Sigmoid colon (tissue), 7 donors: Measurements from ENCODE around the gene PRDX4. TPM values are rescaled to one million over a fixed set of nuclear protein-coding genes. Genes with fewer than 3 reads are reported as not detected.

Experiments used
- DNase-seq: peaks from one replicate; pipeline ENCODE4 v3.0.0-alpha.2; 2019
- H3K27ac ChIP-seq, 4 donors: fragments of 200-600 bp; sonication (generic); one replicate each; pipeline ENCODE4 v1.5.1; 2016 to 2019; ENCODE audit warnings: mild to moderate bottlenecking in 1 of 4
- H3K27me3 ChIP-seq, 3 donors: fragments of 200-600 bp; sonication (generic); one replicate each; pipeline ENCODE4 v1.5.1; 2019; ENCODE audit warnings: mild to moderate bottlenecking in 1 of 3
- H3K36me3 ChIP-seq, 4 donors: fragments of 200-600 bp; sonication (generic); one replicate each; pipeline ENCODE4 v1.5.1; 2016 to 2019
- H3K4me1 ChIP-seq, 4 donors: fragments of 200-600 bp; sonication (generic); one replicate each; pipeline ENCODE4 v1.5.1; 2017 to 2019
- H3K4me3 ChIP-seq, 4 donors: fragments of 200-600 bp; sonication (generic); one replicate each; pipeline ENCODE4 v1.5.1; 2017 to 2019; ENCODE audit warnings: mild to moderate bottlenecking in 2 of 4, moderate library complexity in 1 of 4
- H3K9me3 ChIP-seq, 4 donors: fragments of 200-600 bp in 3 of 4; sonication (generic) in 3 of 4; one replicate each; pipeline versions ENCODE4 v1.5.1 to v1.6.1; 2013 to 2019
- EP300 ChIP-seq, 4 donors: sonication (generic); formaldehyde crosslinking; IDR thresholded peaks; one replicate each; pipeline ENCODE4 v1.6.1; 2017; ENCODE audit warnings: antibody characterized with exemption in 4 of 4
- POLR2A ChIP-seq, 2 donors: fragments of 450-650 bp; IDR thresholded peaks; one replicate each; pipeline ENCODE4 v1.6.1; 2016; ENCODE audit warnings: antibody characterized with exemption in 2 of 2, mild to moderate bottlenecking in 2 of 2, moderate library complexity in 2 of 2
- POLR2AphosphoS5 ChIP-seq, 4 donors: sonication (generic); formaldehyde crosslinking; IDR thresholded peaks; one replicate each; pipeline ENCODE4 v1.6.1; 2017; ENCODE audit warnings: antibody characterized with exemption in 4 of 4
- WGBS, 2 donors: extraction: QIAGEN DNeasy Blood & Tissue Kit; methylation state at CpG; one replicate each; pipeline ENCODE4 v1.1.7; 2013; 5-methylcytosine and 5-hydroxymethylcytosine counted together
- intact Hi-C: fragments of 100-400 bp; cut with DNase I; formaldehyde crosslinking; loops from one replicate; pipeline ENCODE4 v1.15.1; 2023
- polyA plus RNA-seq, 3 donors: library from polyadenylated mRNA; stranded (reverse); fragments of 200-250 nt; gene quantifications; one replicate each; pipeline ENCODE4 v1.2.3, GENCODE V29; 2013
- total RNA-seq, 4 donors: library from RNA; depleted of rRNA; stranded (reverse); fragments of >200 nt; gene quantifications; one replicate each; pipeline ENCODE4 v1.1.0, GENCODE V29; 2016
- TF ChIP-seq, protein P1 (sequence below), 4 experiments: fragments of 450-650 bp in 3 of 4; fragments of 200-600 bp in 1 of 4; IDR thresholded peaks; one replicate each; pipeline ENCODE4 v1.5.1; 2016 to 2019; ENCODE audit warnings: antibody characterized with exemption in 4 of 4, mild to moderate bottlenecking in 3 of 4, moderate library complexity in 2 of 4
- donor health status: healthy with polysubstance abuse.
- donor health status: Bipolar disorder and iron deficiency.
- donor health status: healthy.

Gene PRDX4
- total and polyA plus RNA-seq, 7 donors: 21.6 to 92.8 (median 55.7) TPM

DNA sequence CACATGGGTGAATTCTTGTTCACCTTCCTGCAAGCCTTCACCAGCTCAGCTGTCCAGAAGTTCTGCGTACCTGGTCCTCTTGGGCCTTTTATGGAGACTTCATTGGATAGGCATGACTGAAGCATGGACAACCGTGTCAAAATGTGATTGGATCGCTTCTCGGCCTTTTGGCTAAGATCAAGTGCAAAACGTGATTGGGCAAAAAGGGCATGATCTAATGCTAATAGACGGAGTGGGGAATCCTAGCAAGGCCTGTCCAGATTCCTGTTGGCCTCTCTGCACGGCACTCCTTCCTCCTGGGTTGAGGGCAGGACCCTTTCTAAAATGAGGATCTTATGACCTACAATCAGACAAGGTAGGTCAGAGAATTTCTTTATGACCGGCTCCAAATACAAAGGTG lies 24.9 kb downstream of the PRDX4 start:
- intact Hi-C loops: no loop called here
- no peaks in the 10 kb centered on the region for H3K9me3 ChIP-seq
- H3K4me1 ChIP-seq: no peaks in the 10 kb centered on the region
- H3K27me3 ChIP-seq: no peaks in the 10 kb centered on the region
- DNase-seq: no peak
- WGBS, 2 donors: 63 to 78% methylated on average over 8 of the region's 8 CpGs
- H3K36me3 ChIP-seq: no peaks in the 10 kb centered on the region
- TF ChIP-seq, protein P1, sequence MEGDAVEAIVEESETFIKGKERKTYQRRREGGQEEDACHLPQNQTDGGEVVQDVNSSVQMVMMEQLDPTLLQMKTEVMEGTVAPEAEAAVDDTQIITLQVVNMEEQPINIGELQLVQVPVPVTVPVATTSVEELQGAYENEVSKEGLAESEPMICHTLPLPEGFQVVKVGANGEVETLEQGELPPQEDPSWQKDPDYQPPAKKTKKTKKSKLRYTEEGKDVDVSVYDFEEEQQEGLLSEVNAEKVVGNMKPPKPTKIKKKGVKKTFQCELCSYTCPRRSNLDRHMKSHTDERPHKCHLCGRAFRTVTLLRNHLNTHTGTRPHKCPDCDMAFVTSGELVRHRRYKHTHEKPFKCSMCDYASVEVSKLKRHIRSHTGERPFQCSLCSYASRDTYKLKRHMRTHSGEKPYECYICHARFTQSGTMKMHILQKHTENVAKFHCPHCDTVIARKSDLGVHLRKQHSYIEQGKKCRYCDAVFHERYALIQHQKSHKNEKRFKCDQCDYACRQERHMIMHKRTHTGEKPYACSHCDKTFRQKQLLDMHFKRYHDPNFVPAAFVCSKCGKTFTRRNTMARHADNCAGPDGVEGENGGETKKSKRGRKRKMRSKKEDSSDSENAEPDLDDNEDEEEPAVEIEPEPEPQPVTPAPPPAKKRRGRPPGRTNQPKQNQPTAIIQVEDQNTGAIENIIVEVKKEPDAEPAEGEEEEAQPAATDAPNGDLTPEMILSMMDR (IDR thresholded peaks at IDR 0.05): no peak
- no peak for TF ChIP-seq EP300 (IDR thresholded peaks at IDR 0.05)
- no peak for TF ChIP-seq POLR2AphosphoS5 (IDR thresholded peaks at IDR 0.05)
- no peak for TF ChIP-seq POLR2A (IDR thresholded peaks at IDR 0.05)
- H3K4me3 ChIP-seq: no peak overlapping the region
- H3K27ac ChIP-seq: no peak overlapping the region

DNA sequence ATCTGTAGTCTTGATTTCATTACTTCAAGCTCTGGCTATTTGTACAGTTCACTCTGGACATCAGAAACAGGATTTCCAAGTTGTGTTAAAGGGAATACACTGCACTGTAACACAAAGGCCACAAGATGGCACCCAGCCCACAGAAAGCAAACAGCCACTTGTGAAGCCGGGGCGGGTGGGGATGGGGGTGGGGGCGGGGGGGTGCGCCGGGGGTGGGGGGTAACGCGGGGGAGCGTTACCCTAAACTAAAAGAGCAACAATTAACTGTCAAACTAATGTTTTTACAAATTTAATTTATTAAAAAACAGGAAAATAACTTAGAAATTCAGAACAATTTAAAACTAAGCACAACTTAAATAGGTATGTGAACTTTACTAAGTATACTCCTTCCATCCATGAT lies 27.3 kb downstream of the PRDX4 start:
- Histone ChIP-seq H3K36me3 (no peaks in the 10 kb centered on the region), H3K9me3 (no peaks in the 10 kb centered on the region), H3K4me1 (no peaks in the 10 kb centered on the region), H3K27ac (no peak overlapping the region), H3K4me3 (no peak overlapping the region), H3K27me3 (no peaks in the 10 kb centered on the region)
- 3% methylated on average over 8 of the region's 8 CpGs for WGBS, 2 donors
- no peak for TF ChIP-seq EP300 (IDR thresholded peaks at IDR 0.05)
- TF ChIP-seq, protein P1 (IDR thresholded peaks at IDR 0.05): peak in 1 of 4 experiments; percentile 54
- no peak for TF ChIP-seq POLR2A (IDR thresholded peaks at IDR 0.05)
- no peak for TF ChIP-seq POLR2AphosphoS5 (IDR thresholded peaks at IDR 0.05)
- intact Hi-C loops: loop anchor here (2.0 to 5.0 kb wide), 3 partner anchors 48 to 208 kb away; partner anchors contain the start of genes ACOT9 and SAT1
- peak; percentile 82 for DNase-seq

- 42 to 76% methylated on average over 16 of the region's 16 CpGs for WGBS, 2 donors
- H3K4me3 ChIP-seq: no peak overlapping the region
Measured at GRCh38 chrX:23699636-23700194, 32.4 kb downstream of the PRDX4 start.

GRCh38 chrX:23704673-23705206 lies 37.4 kb downstream of the PRDX4 start:
- 93 to 95% methylated on average over 5 of the region's 5 CpGs for WGBS, 2 donors
- no peaks in the 10 kb centered on the region for H3K4me1 ChIP-seq
- DNase-seq: no peak
- H3K27me3 ChIP-seq: no peaks in the 10 kb centered on the region
- TF ChIP-seq EP300 (IDR thresholded peaks at IDR 0.05): no peak
- no peak for TF ChIP-seq POLR2A (IDR thresholded peaks at IDR 0.05)
- TF ChIP-seq, protein P1 (IDR thresholded peaks at IDR 0.05): no peak
- intact Hi-C loops: no loop called here
- no peaks in the 10 kb centered on the region for H3K9me3 ChIP-seq
- no peak overlapping the region for H3K4me3 ChIP-seq
- H3K27ac ChIP-seq: no peak overlapping the region
- peaks cover 0 to 53% (median 6%) of the 10 kb centered on the region in 4 donors for H3K36me3 ChIP-seq

More at GRCh38 chrX:23699636-23700194, 32.4 kb downstream of the PRDX4 start:
- no peak for DNase-seq
- Histone ChIP-seq H3K36me3 (peaks cover 0 to 20% (median 3%) of the 10 kb centered on the region in 4 donors), H3K9me3 (no peaks in the 10 kb centered on the region), H3K27ac (no peak overlapping the region), H3K27me3 (no peaks in the 10 kb centered on the region), H3K4me1 (no peaks in the 10 kb centered on the region)
- intact Hi-C loops: loop anchor here (5.0 kb wide), 2 partner anchors 43 to 83 kb away; partner anchors contain the start of genes ACOT9 and SAT1
- TF ChIP-seq EP300 (IDR thresholded peaks at IDR 0.05) (no peak), POLR2A (IDR thresholded peaks at IDR 0.05) (no peak), POLR2AphosphoS5 (IDR thresholded peaks at IDR 0.05) (no peak)
- TF ChIP-seq, protein P1 (IDR thresholded peaks at IDR 0.05): no peak
